ENCODE data around the gene TREML4.

Gene TREML4

GRCh38 chr6:41288030-41288753 is 60.0 kb downstream of the TREML4 start:
- no peak for DNase-seq (ENCODE audit: low read depth)

Measured in activated T-cell treated with anti-CD3 and anti-CD28 coated beads for 24 hours (primary cell).